ENCODE results near the gene PTGS1. TPM values are rescaled to one million over a fixed set of nuclear protein-coding genes. Genes with fewer than 3 reads are reported as not detected.

PTGS1 gene
- total RNA-seq, 1 experiment from 2014 or later, result 61.2 TPM

- no peak for DNase-seq (ENCODE audit: low read depth, low spot score)
- Histone ChIP-seq H3K4me1 (ENCODE audit: control insufficient read depth, insufficient read depth, low read length) (no peaks in the 10 kb centered on the region), H3K27me3 (ENCODE audit: control insufficient read depth, insufficient read depth, low read length) (no peaks in the 10 kb centered on the region), H3K9me3 (ENCODE audit: control insufficient read depth, insufficient read depth, low read depth, low read length) (no peaks in the 10 kb centered on the region), H3K4me3 (ENCODE audit: low read depth in 2 of 2, low read length in 2 of 2) (no peak overlapping the region), H3K36me3 (ENCODE audit: control insufficient read depth, insufficient read depth, low read length) (no peaks in the 10 kb centered on the region), H3K27ac (ENCODE audit: low read length) (no peak overlapping the region)
- in situ Hi-C loops (cut with HindIII; ENCODE audit: low pct_unique_long_range_greater_than_20kb, low sequenced_read_pairs), result no loop called here
- no peak for ATAC-seq
- intact Hi-C loops (cut with micrococcal nuclease; ENCODE audit: unreplicated experiment), result no loop called here
- CTCF ChIA-PET, result interaction anchor here (0.6 kb wide), 1 partner anchor 31 kb away, joined by 4 read pairs; no protein-coding TSS in a partner anchor
- POLR2A ChIA-PET, result no interaction called here
- no peak for TF ChIP-seq CTCF (IDR thresholded peaks at IDR 0.05)
- no peak for TF ChIP-seq SIN3A (IDR thresholded peaks at IDR 0.05; ENCODE audit: borderline replicate concordance, insufficient read depth, low read depth, low read length)
- TF ChIP-seq POLR2AphosphoS5 (IDR thresholded peaks at IDR 0.05; ENCODE audit: low read depth, low read length), result no peak
- no peak for TF ChIP-seq REST (IDR thresholded peaks at IDR 0.05; ENCODE audit: insufficient read depth in 1 of 2, low read depth in 2 of 2, low read length in 1 of 2)
- no peak for TF ChIP-seq TCF7L2 (IDR thresholded peaks at IDR 0.05; ENCODE audit: low read depth, low read length)
- BruUV-seq (replicated peaks), result no TSS peak
Measured at GRCh38 chr9:122355336-122355875, 15.4 kb upstream of the PTGS1 start.

DNA sequence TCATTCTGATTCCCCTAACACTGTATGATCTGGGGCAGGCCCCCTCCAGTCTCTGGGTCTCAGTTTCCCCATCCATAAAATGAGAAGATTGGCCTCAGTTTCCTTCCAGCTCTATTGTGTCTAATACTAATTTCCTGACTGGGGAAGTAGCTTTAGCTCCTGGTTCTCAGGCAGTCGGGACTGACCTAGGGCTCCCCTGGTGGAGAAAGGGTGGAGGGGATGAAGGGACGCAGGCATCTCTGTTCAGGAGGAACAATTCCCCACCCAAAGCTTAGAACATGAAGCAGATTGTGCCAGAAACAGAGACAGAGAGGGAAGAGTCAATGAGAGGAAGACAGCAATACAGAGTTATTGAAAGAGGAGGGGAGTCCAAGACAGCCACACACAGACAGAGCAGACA, 14.2 kb upstream of the PTGS1 start:
- no peak overlapping the region for H3K4me3 ChIP-seq (ENCODE audit: low read depth in 2 of 2, low read length in 2 of 2)
- POLR2A ChIA-PET, result no interaction called here
- no peak for DNase-seq (ENCODE audit: low read depth, low spot score)
- H3K36me3 ChIP-seq (ENCODE audit: control insufficient read depth, insufficient read depth, low read length), result no peaks in the 10 kb centered on the region
- in situ Hi-C loops (cut with HindIII; ENCODE audit: low pct_unique_long_range_greater_than_20kb, low sequenced_read_pairs) (no loop called here), intact Hi-C loops (cut with micrococcal nuclease; ENCODE audit: unreplicated experiment) (no loop called here)
- H3K9me3 ChIP-seq (ENCODE audit: control insufficient read depth, insufficient read depth, low read depth, low read length), result no peaks in the 10 kb centered on the region
- no peaks in the 10 kb centered on the region for H3K27me3 ChIP-seq (ENCODE audit: control insufficient read depth, insufficient read depth, low read length)
- no peak for ATAC-seq
- CTCF ChIA-PET, result no interaction called here
- BruUV-seq (replicated peaks), result no TSS peak
- TF ChIP-seq POLR2AphosphoS5 (IDR thresholded peaks at IDR 0.05; ENCODE audit: low read depth, low read length) (no peak), CTCF (IDR thresholded peaks at IDR 0.05) (0 out of 2 replicates have a peak, but pooled peaks have one; percentile 28)
- H3K27ac ChIP-seq (ENCODE audit: low read length), result no peak overlapping the region; the same call in 1 of the 2 replicates
- no peaks in the 10 kb centered on the region for H3K4me1 ChIP-seq (ENCODE audit: control insufficient read depth, insufficient read depth, low read length)
